IMR-90 (cell line): ENCODE results near the gene PTGES.

Source experiments
- CTCF ChIP-seq: conservative IDR thresholded peaks from 2 replicates; pipeline ENCODE4 v1.5.1; 2012; ENCODE audit warnings: mild to moderate bottlenecking, low read depth, low read length, improper control_type of control experiment
- POLR2A ChIP-seq: IDR thresholded peaks from 2 replicates; pipeline ENCODE4 v1.6.1; 2012; ENCODE audit warnings: mild to moderate bottlenecking, low read depth, low read length
- RAD21 ChIP-seq: IDR thresholded peaks from 2 replicates; pipeline ENCODE4 v1.6.1; 2012; ENCODE audit warnings: low read length, improper control_type of control experiment

GRCh38 chr9:129732946-129733631, 19.8 kb downstream of the PTGES start:
- TF ChIP-seq CTCF (no peak), POLR2A (no peak), RAD21 (no peak)
